PC-3 (cell line): ENCODE measurements around the gene GDF7. TPM values are rescaled to one million over a fixed set of nuclear protein-coding genes. Genes with fewer than 3 reads are reported as not detected.

Experiments used
- ATAC-seq: fragments of 200-7000 bp; cut with Tn5 transposase; 2 replicates; pipeline ENCODE4 v1.9.1; 2020; ENCODE audit warnings: mild to moderate bottlenecking, moderate library complexity
- BruUV-seq: library from RNA; stranded (reverse); fragments of 400-500 nt; replicated peaks from 2 replicates; lab custom pipeline; 2021; lab: Mats Ljungman, UMichigan
- CTCF ChIA-PET: fragments of 300-600 bp; sonication (Branson Sonifier 250); formaldehyde crosslinking; loops from one replicate; lab custom pipeline; 2022; ENCODE audit warnings: antibody characterized with exemption; lab: Charles Lee
- POLR2A ChIA-PET: fragments of 300-600 bp; sonication (Branson Sonifier 250); formaldehyde crosslinking; loops from one replicate; lab custom pipeline; 2022; ENCODE audit warnings: antibody characterized with exemption; ENCODE audit not compliant: unreplicated experiment; lab: Charles Lee
- DNase-seq: peaks from one replicate; pipeline ENCODE4 v3.0.0-alpha.2; 2015
- H2AFZ ChIP-seq: fragments of 300-600 bp; sonication (generic); 2 replicates; pipeline ENCODE4 v1.6.0; 2016; ENCODE audit warnings: antibody characterized with exemption, low read length
- H3F3A ChIP-seq: fragments of 300-600 bp; sonication (generic); one replicate; pipeline ENCODE4 v1.6.0; 2017; ENCODE audit warnings: antibody characterized with exemption, low read length, control low read depth, mild to moderate bottlenecking; ENCODE audit not compliant: unreplicated experiment
- H3K27ac ChIP-seq: fragments of 300-600 bp; sonication (generic); 2 replicates; pipeline ENCODE4 v1.5.1; 2016; ENCODE audit warnings: mild to moderate bottlenecking, low read length
- H3K27me3 ChIP-seq: fragments of 300-600 bp; sonication (generic); 2 replicates; pipeline ENCODE4 v1.6.1; 2016; ENCODE audit warnings: low read length, mixed read lengths
- H3K36me3 ChIP-seq: fragments of 300-600 bp; sonication (generic); 2 replicates; pipeline ENCODE4 v1.6.1; 2016; ENCODE audit warnings: low read depth, mixed run types, low read length, mixed read lengths
- H3K4me1 ChIP-seq: fragments of 300-600 bp; sonication (generic); 2 replicates; pipeline ENCODE4 v1.5.1; 2016; ENCODE audit warnings: low read length; ENCODE audit not compliant: insufficient read depth
- H3K4me2 ChIP-seq: fragments of 300-600 bp; sonication (generic); 2 replicates; pipeline ENCODE4 v1.6.0; 2016; ENCODE audit warnings: low read length
- H3K4me3 ChIP-seq: fragments of 300-600 bp; sonication (generic); 2 replicates; pipeline ENCODE4 v1.5.1; 2016; ENCODE audit warnings: mild to moderate bottlenecking, low read length, mixed read lengths
- H3K79me2 ChIP-seq: fragments of 300-600 bp; sonication (generic); 2 replicates; pipeline ENCODE4 v1.6.1; 2017; ENCODE audit warnings: low read length, mixed read lengths
- H3K9ac ChIP-seq: fragments of 300-600 bp; sonication (generic); 2 replicates; pipeline ENCODE4 v1.6.0; 2016; ENCODE audit warnings: mild to moderate bottlenecking, low read length
- H3K9me2 ChIP-seq: fragments of 300-600 bp; sonication (generic); replicated peaks from 2 replicates; pipeline ENCODE4 v1.6.1; 2016; ENCODE audit warnings: mixed run types, low read length, mixed read lengths
- H3K9me3 ChIP-seq: fragments of 300-600 bp; sonication (generic); 2 replicates; pipeline ENCODE4 v1.6.1; 2016; ENCODE audit warnings: low read length, mixed read lengths
- H4K20me1 ChIP-seq: fragments of 300-600 bp; sonication (generic); 2 replicates; pipeline ENCODE4 v1.6.1; 2016; ENCODE audit warnings: low read length, mixed read lengths
- CTCF ChIP-seq: fragments of 300-600 bp; sonication (generic); conservative IDR thresholded peaks from 2 replicates; pipeline ENCODE4 v1.5.1; 2017; ENCODE audit warnings: antibody characterized with exemption, low read depth, mild to moderate bottlenecking, low read length
- EZH2 ChIP-seq: fragments of 300-600 bp; sonication (generic); IDR thresholded peaks from one replicate; pipeline ENCODE4 v1.6.1; 2017; ENCODE audit warnings: antibody characterized with exemption, mild to moderate bottlenecking, low read length; ENCODE audit not compliant: unreplicated experiment
- EZH2phosphoT487 ChIP-seq: fragments of 300-600 bp; sonication (generic); IDR thresholded peaks from 2 replicates; pipeline ENCODE4 v1.6.1; 2018; ENCODE audit warnings: mild to moderate bottlenecking, antibody characterized with exemption, low read length, borderline replicate concordance
- intact Hi-C: fragments of 100-400 bp; cut with micrococcal nuclease; formaldehyde crosslinking; loops from 2 replicates; pipeline ENCODE4 v1.9.0; 2023
- total RNA-seq: library from RNA; depleted of rRNA; stranded (reverse); fragments of >200 nt; gene quantifications from 2 replicates; pipeline ENCODE4 v1.2.3, GENCODE V29; 2014

Gene GDF7
- total RNA-seq, 1 experiment from 2014 or later, result 0.04 TPM

DNA sequence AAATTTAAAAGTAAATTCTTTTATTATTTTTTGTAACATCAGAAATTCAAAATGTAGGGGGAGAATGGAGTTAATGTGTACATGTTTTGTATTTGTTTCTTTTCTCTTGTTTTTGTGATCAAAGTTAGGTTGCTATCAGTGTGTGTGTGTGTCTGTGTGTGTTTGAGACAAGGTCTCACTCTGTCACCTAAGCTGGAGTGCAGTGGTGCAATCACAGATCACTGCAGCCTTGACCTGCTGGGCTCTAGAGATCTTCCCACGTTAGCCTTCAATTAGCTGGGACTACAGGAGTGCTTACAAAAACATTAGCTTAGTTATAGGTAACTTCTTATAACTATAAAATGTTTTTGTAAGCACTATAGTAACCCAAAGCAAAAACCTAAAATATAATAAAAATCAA lies 50.7 kb downstream of the GDF7 start:
- Histone ChIP-seq H3K79me2 (no peaks in the 10 kb centered on the region), H3K4me1 (no peaks in the 10 kb centered on the region), H4K20me1 (no peaks in the 10 kb centered on the region), H3K27ac (no peak overlapping the region), H3F3A (no peaks in the 10 kb centered on the region), H3K9ac (no peak overlapping the region), H3K4me2 (no peak overlapping the region), H3K27me3 (peaks cover 13% of the 10 kb centered on the region; the same call in 1 of the 2 replicates), H3K9me3 (no peaks in the 10 kb centered on the region), H3K4me3 (no peak overlapping the region), H3K36me3 (no peaks in the 10 kb centered on the region), H2AFZ (no peak overlapping the region), H3K9me2 (no peaks in the 10 kb centered on the region)
- DNase-seq (no peak), ATAC-seq (no peak)
- POLR2A ChIA-PET, result no interaction called here
- intact Hi-C loops, result no loop called here
- BruUV-seq, result no TSS peak
- CTCF ChIA-PET, result no interaction called here
- TF ChIP-seq CTCF (no peak), EZH2phosphoT487 (no peak), EZH2 (no peak)

- Histone ChIP-seq H4K20me1 (no peaks in the 10 kb centered on the region), H3F3A (no peaks in the 10 kb centered on the region), H3K27ac (no peak overlapping the region), H3K79me2 (no peaks in the 10 kb centered on the region), H3K27me3 (peaks cover 18% of the 10 kb centered on the region; the same call in 1 of the 2 replicates), H3K36me3 (no peaks in the 10 kb centered on the region), H3K4me1 (no peaks in the 10 kb centered on the region), H2AFZ (no peak overlapping the region), H3K9me3 (no peaks in the 10 kb centered on the region), H3K9ac (no peak overlapping the region), H3K9me2 (no peaks in the 10 kb centered on the region), H3K4me2 (no peak overlapping the region), H3K4me3 (no peak overlapping the region)
- TF ChIP-seq EZH2phosphoT487, result no peak
- TF ChIP-seq CTCF, result peak; percentile 31; the same call in 1 of the 2 replicates
- TF ChIP-seq EZH2, result no peak
- DNase-seq (peak; percentile 7), ATAC-seq (no peak)
- intact Hi-C loops, result no loop called here
- no TSS peak for BruUV-seq
- ChIA-PET POLR2A (no interaction called here), CTCF (no interaction called here)
Observed at GRCh38 chr2:20722592-20723240, 55.8 kb downstream of the GDF7 start.

DNA sequence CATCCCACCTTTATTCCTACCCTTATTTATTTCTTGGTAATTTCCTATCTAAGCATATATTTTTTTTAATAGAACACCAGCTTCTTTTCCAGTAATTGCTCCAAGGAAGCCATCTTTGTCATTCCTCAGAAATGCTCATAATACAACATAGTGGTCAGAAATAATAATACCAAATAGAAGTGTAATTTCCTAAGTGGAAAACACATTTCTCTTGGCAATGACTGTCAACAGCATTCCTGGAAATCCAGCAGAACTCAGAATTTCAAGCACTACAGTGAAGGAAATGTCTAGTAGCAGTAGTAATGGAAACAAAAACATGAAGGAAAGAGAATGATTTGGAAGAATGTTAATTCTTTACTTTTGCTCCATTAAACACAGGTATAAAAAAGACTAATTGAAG lies 56.6 kb downstream of the GDF7 start:
- POLR2A ChIA-PET, result no interaction called here

More for the DNA sequence above, 56.6 kb downstream of the GDF7 start:
- TF ChIP-seq CTCF, result no peak
- no peak for TF ChIP-seq EZH2phosphoT487
- no peak for TF ChIP-seq EZH2
- Histone ChIP-seq H3K9ac (no peak overlapping the region), H3K4me3 (no peak overlapping the region), H3K4me1 (no peaks in the 10 kb centered on the region), H4K20me1 (no peaks in the 10 kb centered on the region), H3K9me3 (no peaks in the 10 kb centered on the region), H2AFZ (no peak overlapping the region), H3K9me2 (no peaks in the 10 kb centered on the region), H3K27ac (no peak overlapping the region), H3K4me2 (no peak overlapping the region), H3K27me3 (peaks cover 18% of the 10 kb centered on the region; the same call in 1 of the 2 replicates), H3F3A (no peaks in the 10 kb centered on the region), H3K79me2 (no peaks in the 10 kb centered on the region), H3K36me3 (no peaks in the 10 kb centered on the region)
- no TSS peak for BruUV-seq
- DNase-seq (no peak), ATAC-seq (no peak)
- CTCF ChIA-PET, result no interaction called here
- intact Hi-C loops, result no loop called here
